Muscle layer of duodenum (tissue), 2 donors: ENCODE results near the gene OR52B6.
"Not testable (repeated sequence)": the region's sequence is repeated elsewhere in the genome, so short reads cannot be mapped to it uniquely, and the experiment has no call there.

Source experiments
- H3K27ac ChIP-seq: one replicate; pipeline ENCODE4 v1.7.0; 2013; ENCODE audit warnings: mild to moderate bottlenecking, low read length
- H3K27me3 ChIP-seq: one replicate; pipeline ENCODE4 v1.7.0; 2013; ENCODE audit warnings: low read depth, mild to moderate bottlenecking, control low read depth, low read length
- H3K36me3 ChIP-seq, 2 donors: one replicate each; pipeline ENCODE4 v1.7.0; 2013; ENCODE audit warnings: low read length in 2 of 2, control low read depth in 1 of 2, mild to moderate bottlenecking in 1 of 2; ENCODE audit not compliant: insufficient read depth in 2 of 2, control insufficient read depth in 1 of 2
- H3K4me1 ChIP-seq, 2 donors: one replicate each; pipeline ENCODE4 v1.7.0; 2013; ENCODE audit warnings: low read length in 2 of 2, mild to moderate bottlenecking in 2 of 2, control low read depth in 1 of 2, moderate library complexity in 1 of 2; ENCODE audit not compliant: insufficient read depth in 2 of 2, control insufficient read depth in 1 of 2
- H3K4me3 ChIP-seq, 2 donors: one replicate each; pipeline ENCODE4 v1.7.0; 2013; ENCODE audit warnings: low read length in 2 of 2, low read depth in 1 of 2, mild to moderate bottlenecking in 1 of 2
- H3K9me3 ChIP-seq, 2 donors: one replicate each; pipeline ENCODE4 v1.7.0; 2013; ENCODE audit warnings: low read length in 2 of 2, control low read depth in 1 of 2, mild to moderate bottlenecking in 1 of 2; ENCODE audit not compliant: control insufficient read depth in 1 of 2
- donor health status: healthy.

The OR52B6 gene

DNA sequence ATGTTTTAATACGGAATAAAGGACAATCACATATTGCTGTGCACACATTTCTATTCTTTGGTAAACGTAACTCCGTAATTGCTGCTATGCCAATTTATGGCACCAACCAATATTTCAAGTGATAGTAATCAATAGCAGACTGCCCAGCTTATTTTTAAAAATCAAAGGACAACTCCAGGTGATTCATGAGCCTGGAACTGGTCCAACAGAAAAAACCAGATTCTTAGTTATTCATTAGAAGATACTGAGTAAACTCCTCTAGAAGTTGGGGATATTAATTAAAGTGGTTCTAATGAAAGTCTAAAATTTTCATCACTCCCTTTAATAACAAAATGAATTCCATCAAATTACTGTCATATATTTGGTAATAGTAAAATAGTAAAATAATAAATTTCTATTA, 22.9 kb upstream of the OR52B6 start:
- Histone ChIP-seq H3K27me3 (no peaks in the 10 kb centered on the region), H3K27ac (no peak overlapping the region), H3K4me1 (no peaks in the 10 kb centered on the region), H3K36me3 (no peaks in the 10 kb centered on the region), H3K9me3 (no peaks in the 10 kb centered on the region), H3K4me3 (no peak overlapping the region)

- Histone ChIP-seq H3K27me3 (no peaks in the 10 kb centered on the region), H3K4me1 (no peaks in the 10 kb centered on the region), H3K4me3 (no peak overlapping the region), H3K27ac (no peak overlapping the region), H3K36me3 (no peaks in the 10 kb centered on the region), H3K9me3 (no peaks in the 10 kb centered on the region)
These were observed 16.2 kb upstream of the OR52B6 start for GRCh38 chr11:5564259-5565019.

GRCh38 chr11:5574654-5575053, 6.0 kb upstream of the OR52B6 start:
- Histone ChIP-seq H3K27me3 (no peaks in the 10 kb centered on the region), H3K36me3 (no peaks in the 10 kb centered on the region), H3K27ac (no peak overlapping the region), H3K9me3 (no peaks in the 10 kb centered on the region), H3K4me1 (no peaks in the 10 kb centered on the region), H3K4me3 (no peak overlapping the region)

DNA sequence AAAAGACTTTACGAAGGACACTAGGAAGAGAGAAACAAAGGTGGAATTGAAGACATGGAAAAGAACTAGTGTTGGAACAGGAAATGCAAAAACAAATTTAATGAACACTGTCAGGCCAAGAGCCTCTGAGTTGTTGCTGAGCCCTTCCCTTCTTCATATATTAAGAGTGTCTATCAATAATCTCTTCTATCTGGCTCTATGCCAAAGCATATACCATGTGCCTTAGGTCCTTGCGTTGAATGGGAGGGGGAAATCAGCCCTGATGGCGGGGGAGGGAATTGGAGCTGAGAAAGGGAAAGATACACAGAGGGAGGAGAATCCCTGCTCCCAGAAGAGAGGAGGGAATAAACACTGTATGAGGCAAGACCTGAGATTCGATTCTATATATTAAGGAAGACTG, 5.5 kb upstream of the OR52B6 start:
- Histone ChIP-seq H3K27ac (no peak overlapping the region), H3K27me3 (no peaks in the 10 kb centered on the region), H3K4me1 (no peaks in the 10 kb centered on the region), H3K9me3 (no peaks in the 10 kb centered on the region), H3K4me3 (no peak overlapping the region), H3K36me3 (no peaks in the 10 kb centered on the region)

- H3K4me3 ChIP-seq, result no peak overlapping the region
- H3K36me3 ChIP-seq, result no peaks in the 10 kb centered on the region
- no peaks in the 10 kb centered on the region for H3K9me3 ChIP-seq
- no peak overlapping the region for H3K27ac ChIP-seq
- no peaks in the 10 kb centered on the region for H3K27me3 ChIP-seq
- H3K4me1 ChIP-seq, result no peaks in the 10 kb centered on the region
These were observed 3.6 kb upstream of the OR52B6 start for GRCh38 chr11:5577101-5577500.

DNA sequence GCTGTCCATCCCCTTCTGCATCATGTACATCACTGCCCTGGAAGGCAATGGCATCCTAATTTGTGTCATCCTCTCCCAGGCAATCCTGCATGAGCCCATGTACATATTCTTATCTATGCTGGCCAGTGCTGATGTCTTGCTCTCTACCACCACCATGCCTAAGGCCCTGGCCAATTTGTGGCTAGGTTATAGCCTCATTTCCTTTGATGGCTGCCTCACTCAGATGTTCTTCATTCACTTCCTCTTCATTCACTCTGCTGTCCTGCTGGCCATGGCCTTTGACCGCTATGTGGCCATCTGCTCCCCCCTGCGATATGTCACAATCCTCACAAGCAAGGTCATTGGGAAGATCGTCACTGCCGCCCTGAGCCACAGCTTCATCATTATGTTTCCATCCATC, 337 bp downstream of the OR52B6 start:
- H3K4me1 ChIP-seq, result no peaks in the 10 kb centered on the region
- no peaks in the 10 kb centered on the region for H3K36me3 ChIP-seq
- no peaks in the 10 kb centered on the region for H3K27me3 ChIP-seq
- H3K27ac ChIP-seq, result no peak overlapping the region
- H3K4me3 ChIP-seq, result no peak overlapping the region
- no peaks in the 10 kb centered on the region for H3K9me3 ChIP-seq

DNA sequence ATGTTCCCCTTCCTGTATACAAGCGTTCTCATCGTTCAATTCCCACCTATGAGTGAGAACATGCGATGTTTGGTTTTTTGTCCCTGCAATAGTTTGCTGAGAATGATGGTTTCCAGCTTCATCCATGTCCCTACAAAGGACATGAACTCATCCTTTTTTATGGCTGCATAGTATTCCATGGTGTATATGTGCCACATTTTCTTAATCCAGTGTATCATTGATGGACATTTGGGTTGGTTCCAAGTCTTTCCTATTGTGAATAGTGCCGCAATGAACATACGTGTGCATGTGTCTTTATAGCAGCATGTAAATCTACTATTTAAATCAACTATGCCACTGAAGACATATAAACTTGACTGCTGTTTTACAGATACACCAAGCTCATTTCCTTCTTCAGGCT, 3.8 kb downstream of the OR52B6 start:
- not testable (repeated sequence) for H3K4me1 ChIP-seq, H3K9me3 ChIP-seq, H3K27ac ChIP-seq, H3K4me3 ChIP-seq, H3K36me3 ChIP-seq, H3K27me3 ChIP-seq

GRCh38 chr11:5589906-5590305, 9.2 kb downstream of the OR52B6 start:
- not testable (repeated sequence) for H3K4me1 ChIP-seq, H3K27me3 ChIP-seq, H3K27ac ChIP-seq, H3K9me3 ChIP-seq, H3K36me3 ChIP-seq, H3K4me3 ChIP-seq

DNA sequence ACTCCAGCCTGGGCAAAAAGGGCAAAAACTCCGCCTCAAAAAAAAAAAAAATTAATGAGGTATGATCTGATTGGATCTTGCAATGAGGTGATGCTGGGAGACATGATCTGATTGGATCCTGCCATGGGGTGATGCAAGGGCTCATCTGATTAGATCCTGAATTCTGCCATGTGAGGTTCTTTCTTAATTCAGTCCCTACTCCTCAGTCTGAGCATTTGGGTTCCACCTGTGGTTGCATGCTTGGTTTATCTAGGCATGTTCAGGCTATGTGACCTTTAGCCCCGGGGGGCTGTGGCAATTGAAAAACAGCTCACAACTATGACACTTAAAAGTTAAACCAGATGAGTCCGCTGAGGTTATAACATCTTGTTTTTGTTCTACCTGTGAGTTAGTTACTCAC, 10.9 kb downstream of the OR52B6 start:
- no peaks in the 10 kb centered on the region for H3K9me3 ChIP-seq
- no peak overlapping the region for H3K27ac ChIP-seq
- no peaks in the 10 kb centered on the region for H3K36me3 ChIP-seq
- H3K4me3 ChIP-seq, result no peak overlapping the region
- no peaks in the 10 kb centered on the region for H3K4me1 ChIP-seq
- H3K27me3 ChIP-seq, result no peaks in the 10 kb centered on the region

DNA sequence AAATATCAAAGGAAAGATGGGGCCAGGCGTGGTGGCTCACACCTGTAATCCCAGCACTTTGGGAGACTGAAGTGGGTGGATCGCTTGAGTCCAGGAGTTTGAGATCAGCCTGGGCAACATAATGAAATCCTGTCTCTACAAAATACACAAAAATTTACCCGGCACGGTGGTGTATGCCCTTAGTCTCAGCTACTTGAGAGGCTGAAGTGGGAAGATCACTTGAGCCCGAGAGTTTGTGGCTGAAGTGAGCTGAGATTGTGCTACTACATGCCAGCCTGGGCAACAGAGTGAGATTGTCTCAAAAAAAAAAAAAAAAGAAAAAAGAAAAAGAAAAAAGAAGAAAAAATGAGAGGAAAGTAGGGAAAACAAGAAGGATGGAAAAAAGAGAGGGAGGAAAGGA, 11.9 kb downstream of the OR52B6 start:
- no peak overlapping the region for H3K4me3 ChIP-seq
- no peaks in the 10 kb centered on the region for H3K36me3 ChIP-seq
- H3K9me3 ChIP-seq, result no peaks in the 10 kb centered on the region
- H3K27ac ChIP-seq, result no peak overlapping the region
- H3K4me1 ChIP-seq, result peaks cover 0 to 7% of the 10 kb centered on the region in 2 donors
- H3K27me3 ChIP-seq, result no peaks in the 10 kb centered on the region

GRCh38 chr11:5593146-5593545, 12.5 kb downstream of the OR52B6 start:
- Histone ChIP-seq H3K9me3 (no peaks in the 10 kb centered on the region), H3K36me3 (no peaks in the 10 kb centered on the region), H3K4me3 (no peak overlapping the region)

GRCh38 chr11:5596607-5597201, 16.0 kb downstream of the OR52B6 start, which contains the start of gene TRIM6:
Gene TRIM6 (plus strand): TSS chr11:5596637. CDS start chr11:5596898, 261 bp downstream.
- H3K27me3 ChIP-seq, result no peaks in the 10 kb centered on the region
- H3K4me1 ChIP-seq, result peaks cover 0 to 29% of the 10 kb centered on the region in 2 donors
- peak within 1 kb of the TSS; percentile 60 to 67 for H3K4me3 ChIP-seq
- peak within 1 kb of the TSS; percentile 64 for H3K27ac ChIP-seq
- H3K9me3 ChIP-seq, result no peaks in the 10 kb centered on the region
- no peaks in the 10 kb centered on the region for H3K36me3 ChIP-seq

More at GRCh38 chr11:5593146-5593545, 12.5 kb downstream of the OR52B6 start:
- H3K27me3 ChIP-seq, result no peaks in the 10 kb centered on the region
- H3K4me1 ChIP-seq, result peaks cover 0 to 12% of the 10 kb centered on the region in 2 donors
- H3K27ac ChIP-seq, result no peak overlapping the region
